Fibroblast of upper back skin (primary cell): ENCODE data around the gene SLC44A2.

Source experiments
- DNase-seq: peaks from one replicate; pipeline ENCODE4 v3.0.0-alpha.2; 2013

SLC44A2 gene

GRCh38 chr19:10617409-10618121 is 7.8 kb upstream of the SLC44A2 start:
- peak; percentile 83 for DNase-seq

- no peak for DNase-seq
These were observed 6.5 kb upstream of the SLC44A2 start for GRCh38 chr19:10618846-10619245.

GRCh38 chr19:10620786-10621185 is 4.6 kb upstream of the SLC44A2 start:
- DNase-seq: no peak

DNA sequence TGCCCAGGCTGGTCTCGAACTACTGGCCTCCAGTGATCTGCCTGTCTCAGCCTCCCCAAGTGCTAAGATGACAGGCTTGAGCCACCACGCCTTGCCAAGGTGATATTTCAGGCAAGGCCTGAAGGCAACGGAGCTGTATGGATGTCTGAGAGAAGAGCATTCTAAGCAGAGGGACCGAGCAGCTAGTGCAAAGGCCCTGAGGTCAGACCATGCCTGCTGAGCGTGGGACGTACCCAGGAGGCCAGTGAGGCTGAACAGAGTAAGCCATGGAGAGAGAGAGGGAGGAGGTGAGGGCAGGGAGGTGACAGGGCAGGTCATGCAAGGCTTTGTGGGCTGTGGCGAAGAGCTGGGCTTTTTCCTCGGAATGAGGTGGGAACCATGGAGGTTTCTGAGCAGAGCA is 3.4 kb upstream of the SLC44A2 start:
- no peak for DNase-seq

DNA sequence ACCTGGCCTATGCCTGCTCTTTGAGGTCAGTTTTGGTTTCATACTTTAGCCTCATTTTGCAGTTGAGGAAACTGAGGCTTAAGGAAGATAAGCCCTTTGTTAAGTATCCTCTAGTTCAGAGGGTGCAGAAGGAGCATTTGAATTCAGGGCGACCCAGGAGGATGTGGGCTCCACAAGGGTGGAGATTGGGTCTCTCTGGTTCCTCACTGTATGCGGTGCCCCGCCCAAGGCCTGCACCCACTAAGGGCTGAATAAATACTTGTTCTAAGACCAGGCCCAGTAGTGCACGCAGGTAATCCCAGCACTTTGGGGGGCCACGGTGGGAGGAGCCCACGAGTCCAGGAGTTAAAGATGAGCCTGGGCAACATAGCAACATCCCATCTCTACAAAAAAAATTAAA is 768 bp upstream of the SLC44A2 start:
- no peak for DNase-seq

GRCh38 chr19:10625762-10626138 is 397 bp downstream of the SLC44A2 start:
- DNase-seq: no peak

- DNase-seq: no peak
These were observed 6.5 kb downstream of the SLC44A2 start for GRCh38 chr19:10631874-10632273.

DNA sequence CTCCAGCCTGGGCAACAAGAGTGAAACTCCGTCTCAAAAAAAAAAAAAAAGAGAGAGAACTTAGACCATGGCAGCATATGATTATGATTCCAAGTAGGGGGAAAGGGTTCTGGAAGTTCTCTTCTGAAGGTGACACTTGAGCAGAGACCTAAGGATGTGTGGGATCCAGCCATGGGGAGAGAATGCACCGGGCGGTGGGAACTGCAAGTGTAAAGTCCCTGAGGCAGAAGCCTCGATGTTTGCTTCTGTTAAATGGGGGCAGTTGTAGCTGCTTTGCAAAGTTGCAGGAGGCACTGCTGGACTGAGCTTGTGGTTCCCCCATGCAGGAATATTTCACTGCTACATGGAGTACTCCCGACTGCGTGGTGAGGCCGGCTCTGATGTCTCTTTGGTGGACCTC is 9.1 kb downstream of the SLC44A2 start:
- DNase-seq: no peak

DNA sequence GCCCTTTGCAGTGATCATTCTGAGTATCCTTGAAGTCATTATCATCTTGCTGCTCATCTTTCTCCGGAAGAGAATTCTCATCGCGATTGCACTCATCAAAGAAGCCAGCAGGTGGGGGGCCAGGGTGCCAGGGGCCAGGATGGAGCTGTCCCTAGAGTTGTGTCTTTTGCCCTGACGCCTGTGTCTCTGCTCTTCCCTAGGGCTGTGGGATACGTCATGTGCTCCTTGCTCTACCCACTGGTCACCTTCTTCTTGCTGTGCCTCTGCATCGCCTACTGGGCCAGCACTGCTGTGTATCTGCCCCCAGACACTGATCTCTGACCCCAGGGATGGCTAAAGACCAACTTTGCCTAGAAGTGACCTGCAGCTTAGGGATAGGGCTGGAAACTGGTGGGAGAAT is 9.6 kb downstream of the SLC44A2 start:
- DNase-seq: no peak

- no peak for DNase-seq
These were observed 11.1 kb downstream of the SLC44A2 start for GRCh38 chr19:10636304-10636972.

GRCh38 chr19:10637894-10638293 is 12.5 kb downstream of the SLC44A2 start:
- DNase-seq: no peak

DNA sequence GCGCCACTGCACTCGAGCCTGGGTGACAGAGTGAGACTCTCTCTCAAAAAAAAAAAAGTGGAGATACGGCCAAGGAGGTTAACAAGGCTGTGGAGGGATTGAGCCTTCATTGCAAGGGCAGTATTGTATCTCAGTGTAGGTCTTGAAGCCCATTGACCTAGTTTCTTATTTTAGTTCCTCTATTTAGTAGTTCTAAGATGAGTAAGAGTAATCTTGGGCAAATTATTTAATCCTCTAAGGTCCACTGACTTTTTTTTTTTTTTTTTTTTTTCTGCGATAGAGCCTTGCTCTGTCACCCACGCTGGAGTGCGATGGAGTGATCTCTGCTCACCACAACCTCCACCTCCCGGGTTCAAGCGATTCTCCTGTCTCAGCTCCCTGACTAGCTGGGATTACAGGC is 14.5 kb downstream of the SLC44A2 start:
- no peak for DNase-seq

- DNase-seq: no peak
These were observed 15.0 kb downstream of the SLC44A2 start for GRCh38 chr19:10640361-10640760.

DNA sequence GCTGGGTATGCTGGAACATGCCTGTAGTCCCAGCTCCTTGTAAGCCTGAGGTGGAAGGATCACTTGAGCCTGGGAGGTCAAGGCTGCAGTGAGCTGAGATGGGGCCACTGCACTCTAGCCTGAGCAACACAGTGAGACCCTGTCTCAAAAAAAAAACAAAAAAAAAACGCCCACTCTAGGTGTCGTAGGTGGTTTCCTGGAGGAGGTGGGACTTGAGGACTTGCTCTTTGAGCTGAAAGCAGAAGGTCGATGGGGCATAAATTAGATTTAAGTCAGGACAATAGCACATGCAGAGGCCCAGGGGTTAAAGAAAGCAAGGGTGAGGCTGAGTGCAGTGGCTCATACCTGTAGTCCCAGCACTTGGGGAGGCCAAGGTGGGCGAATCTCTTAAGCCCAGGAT is 15.9 kb downstream of the SLC44A2 start:
- DNase-seq: no peak

- no peak for DNase-seq
These were observed 17.3 kb downstream of the SLC44A2 start for GRCh38 chr19:10642473-10643171.

- no peak for DNase-seq
These were observed 18.0 kb downstream of the SLC44A2 start for GRCh38 chr19:10643172-10643967.

- peak; percentile 37 for DNase-seq
These were observed 18.6 kb downstream of the SLC44A2 start for GRCh38 chr19:10643968-10644259.

GRCh38 chr19:10644260-10645007 is 19.1 kb downstream of the SLC44A2 start:
- peak; percentile 72 for DNase-seq

DNA sequence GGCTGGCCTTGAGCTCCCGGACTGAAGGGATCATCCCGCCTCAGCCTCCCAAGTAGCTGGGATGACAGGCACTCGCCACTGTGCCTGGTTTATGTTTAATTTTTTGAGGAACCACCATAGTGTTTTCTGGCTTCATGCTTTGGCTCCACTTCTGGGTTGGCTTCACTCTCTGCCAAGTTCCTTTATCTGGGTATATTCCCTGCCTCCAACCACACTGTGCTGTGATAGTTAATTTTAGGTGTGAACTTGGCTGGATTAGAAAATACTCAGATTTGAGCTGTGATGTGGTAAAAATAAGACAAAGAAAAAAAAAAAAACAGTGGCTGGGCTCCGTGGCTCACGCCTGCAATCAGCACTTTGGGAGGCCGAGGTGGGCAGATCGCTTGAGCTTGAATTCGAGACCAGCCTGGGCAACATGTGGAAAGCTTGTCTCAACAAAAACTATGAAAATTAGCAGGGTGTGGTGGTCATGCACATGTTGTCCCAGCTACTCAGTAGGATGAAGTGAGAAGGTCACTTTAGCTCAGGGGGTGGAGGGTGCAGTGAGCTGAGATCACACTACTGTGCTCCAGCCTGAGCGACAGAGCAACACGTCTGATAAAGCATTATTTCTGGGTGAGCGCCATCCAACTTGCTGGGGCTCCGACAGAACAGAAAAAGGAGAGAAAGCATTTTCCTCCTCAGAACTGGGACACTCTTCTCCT is 21.3 kb downstream of the SLC44A2 start:
- no peak for DNase-seq

- no peak for DNase-seq
These were observed 23.0 kb downstream of the SLC44A2 start for GRCh38 chr19:10648360-10648759.

GRCh38 chr19:10651851-10652250 is 26.5 kb downstream of the SLC44A2 start:
- DNase-seq: no peak

DNA sequence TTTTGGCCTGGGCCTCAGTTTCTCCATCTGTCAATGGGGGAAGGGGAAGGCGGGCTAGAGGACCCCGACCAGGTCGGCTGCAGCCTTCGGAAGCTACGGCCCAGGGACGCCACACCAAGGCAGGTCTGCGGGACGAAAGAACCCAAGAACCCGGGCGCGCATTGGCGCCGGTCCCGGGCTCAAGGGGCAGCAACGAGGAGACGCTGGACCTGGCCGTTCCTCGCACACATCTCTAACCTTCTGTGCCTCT is 28.1 kb downstream of the SLC44A2 start:
- no peak for DNase-seq
